HT-29 (cell line): ENCODE measurements around the gene CPHXL. TPM values are rescaled to one million over a fixed set of nuclear protein-coding genes. Genes with fewer than 3 reads are reported as not detected.

Experiments used
- DNase-seq: peaks from one replicate; pipeline ENCODE4 v3.0.0-alpha.2; 2015; ENCODE audit warnings: low spot score
- small RNA-seq: library from RNA; depleted of rRNA; stranded (forward); fragments of <200 nt; gene quantifications from one replicate; pipeline ENCODE3, GENCODE V24; 2014
- total RNA-seq: library from RNA; depleted of rRNA; stranded (reverse); fragments of >200 nt; shearing (Covaris generic); gene quantifications from 2 replicates; pipeline ENCODE4 v1.2.3, GENCODE V29; 2014; rRNA removed

Gene CPHXL
- total RNA-seq, 1 experiment from 2014 or later, result not detected

GRCh38 chr16:75701361-75701760, 24.9 kb downstream of the CPHXL start, which contains the start of gene DUXB:
DUXB (minus strand) TSS chr16:75701461; CDS start chr16:75701418, 43 bp downstream.
- no peak for DNase-seq

- DNase-seq, result no peak
Observed at GRCh38 chr16:75697571-75697970, 28.7 kb downstream of the CPHXL start.

- DNase-seq, result peak; percentile 21
Observed at GRCh38 chr16:75695708-75696107, 30.6 kb downstream of the CPHXL start.

- DNase-seq, result no peak
Observed at GRCh38 chr16:75687361-75687760, 38.9 kb downstream of the CPHXL start.

DNA sequence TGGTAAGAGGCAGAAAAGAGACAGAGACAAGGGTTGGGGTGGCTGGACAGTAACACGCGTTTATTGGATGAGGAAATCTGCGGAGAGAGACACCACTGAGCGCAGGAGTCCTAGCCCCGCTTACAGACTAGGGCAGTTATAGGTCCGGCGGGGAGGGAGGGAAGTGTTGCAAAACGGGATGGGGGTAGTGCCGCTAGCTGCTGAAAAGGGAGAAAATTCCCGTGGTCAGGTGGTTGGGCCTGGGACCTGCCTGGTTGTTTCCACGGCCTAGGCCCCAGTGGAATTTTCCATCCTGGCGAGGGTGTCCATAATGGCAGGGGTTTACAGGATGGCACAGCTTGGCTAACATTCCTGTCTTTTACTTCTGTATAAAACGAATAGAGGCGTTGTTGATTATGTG, 44.0 kb downstream of the CPHXL start:
- DNase-seq, result no peak

GRCh38 chr16:75679366-75679765, 46.9 kb downstream of the CPHXL start:
- DNase-seq, result no peak

DNA sequence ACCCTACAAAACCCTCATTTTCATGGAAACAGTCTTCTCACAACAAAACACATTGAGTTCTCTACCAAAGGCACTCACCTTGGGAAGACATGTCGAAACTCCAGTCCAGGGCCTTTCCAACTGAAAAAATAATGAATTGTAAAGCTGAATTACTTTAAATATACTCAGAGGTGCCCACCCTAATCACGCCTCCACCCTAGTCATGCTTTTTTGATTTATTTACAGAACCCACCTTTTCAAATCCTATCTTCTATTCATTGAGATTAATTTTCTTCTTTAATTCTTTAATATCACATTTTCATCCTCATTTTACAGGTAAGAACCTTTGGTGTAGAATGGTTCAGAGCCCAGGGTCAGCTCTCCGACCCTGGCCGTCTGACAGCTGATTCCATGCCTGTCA, 49.4 kb downstream of the CPHXL start, which contains the start of gene CPHXL2:
Gene CPHXL2, minus strand, starts transcription at position 101 of the 400 bp plus-strand sequence. Its CDS starts 10 bp downstream, at position 91.
- DNase-seq, result no peak

DNA sequence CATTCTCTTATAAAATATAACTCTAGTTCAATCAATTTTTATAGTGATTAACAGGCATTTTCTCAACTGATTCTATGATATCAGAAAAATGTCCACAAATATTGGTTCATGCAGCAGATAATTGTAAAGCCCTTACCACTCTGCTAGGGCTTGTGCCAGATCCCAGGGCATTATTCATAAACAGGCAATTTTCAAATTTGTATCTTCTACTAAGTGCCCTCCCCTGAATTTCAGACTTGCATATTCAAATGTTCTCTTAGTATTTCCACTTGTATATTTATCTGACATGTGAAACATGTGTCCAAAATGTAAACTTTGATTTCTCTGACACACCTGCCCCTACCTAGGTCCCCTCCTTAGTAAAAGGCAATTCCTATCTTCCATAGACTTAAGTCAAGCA, 58.8 kb downstream of the CPHXL start:
- no peak for DNase-seq

Small RNA genes lying within 50 kb of the gene (small RNA-seq; reads per million reads assigned to genes)
- gene RN7SL520P, result not detected

Other genes starting within 250 kb of the CPHXL start
- gene CHST6, start 231.0 kb downstream of the CPHXL start, total RNA-seq, result 0.05 TPM in 1 of 2 replicates, not detected in the other
- gene CHST5, start 190.4 kb downstream of the CPHXL start, total RNA-seq, result 0.25 and 1.6 TPM in 2 replicates
- gene TMEM231, start 170.2 kb downstream of the CPHXL start, total RNA-seq, result 8.4 and 11.0 TPM in 2 replicates
- gene GABARAPL2, start 160.1 kb downstream of the CPHXL start, total RNA-seq, result 33.0 and 34.3 TPM in 2 replicates
- 28.7 and 45.0 TPM in 2 replicates for gene ADAT1, start 103.2 kb downstream of the CPHXL start, total RNA-seq
- gene KARS1, start 78.8 kb downstream of the CPHXL start, total RNA-seq, result 117 and 141 TPM in 2 replicates
- 21.6 and 22.5 TPM in 2 replicates for gene TERF2IP, start 78.7 kb downstream of the CPHXL start, total RNA-seq
- gene CPHXL2, start 49.5 kb downstream of the CPHXL start, total RNA-seq, result not detected in 2 replicates
- not detected in 2 replicates for gene DUXB, start 25.0 kb downstream of the CPHXL start, total RNA-seq